ENCODE measurements around the gene STX17.

Gene STX17

GRCh38 chr9:99907208-99907532, 716 bp downstream of the STX17 start:
- no peak for DNase-seq (ENCODE audit: low read depth)

GRCh38 chr9:99911600-99911999, 5.1 kb downstream of the STX17 start:
- DNase-seq (ENCODE audit: low read depth) = no peak

- DNase-seq (ENCODE audit: low read depth) = no peak
Measured at GRCh38 chr9:99916650-99917049, 10.2 kb downstream of the STX17 start.

GRCh38 chr9:99918134-99918533, 11.7 kb downstream of the STX17 start:
- DNase-seq (ENCODE audit: low read depth) = no peak

GRCh38 chr9:99919930-99920329, 13.5 kb downstream of the STX17 start:
- DNase-seq (ENCODE audit: low read depth) = no peak

GRCh38 chr9:99921875-99922710, 15.6 kb downstream of the STX17 start:
- DNase-seq (ENCODE audit: low read depth) = no peak

GRCh38 chr9:99922711-99923030, 16.2 kb downstream of the STX17 start:
- DNase-seq (ENCODE audit: low read depth) = no peak

- DNase-seq (ENCODE audit: low read depth) = no peak
Measured at GRCh38 chr9:99925541-99925940, 19.1 kb downstream of the STX17 start.

GRCh38 chr9:99929652-99930051, 23.2 kb downstream of the STX17 start:
- no peak for DNase-seq (ENCODE audit: low read depth)

- no peak for DNase-seq (ENCODE audit: low read depth)
Measured at GRCh38 chr9:99931155-99931840, 24.8 kb downstream of the STX17 start.

- no peak for DNase-seq (ENCODE audit: low read depth)
Measured at GRCh38 chr9:99936947-99937587, 30.6 kb downstream of the STX17 start.

- DNase-seq (ENCODE audit: low read depth) = no peak
Measured at GRCh38 chr9:99947395-99947794, 40.9 kb downstream of the STX17 start.

- DNase-seq (ENCODE audit: low read depth) = no peak
Measured at GRCh38 chr9:99948482-99948881, 42.0 kb downstream of the STX17 start.

- DNase-seq (ENCODE audit: low read depth) = no peak
Measured at GRCh38 chr9:99948896-99949295, 42.4 kb downstream of the STX17 start.

GRCh38 chr9:99953861-99954507, 47.5 kb downstream of the STX17 start:
- no peak for DNase-seq (ENCODE audit: low read depth)

- DNase-seq (ENCODE audit: low read depth) = no peak
Measured at GRCh38 chr9:99954819-99955218, 48.4 kb downstream of the STX17 start.

GRCh38 chr9:99955606-99956005, 49.2 kb downstream of the STX17 start:
- no peak for DNase-seq (ENCODE audit: low read depth)

- DNase-seq (ENCODE audit: low read depth) = no peak
Measured at GRCh38 chr9:99962680-99963261, 56.3 kb downstream of the STX17 start.

- DNase-seq (ENCODE audit: low read depth) = no peak
Measured at GRCh38 chr9:99964336-99964735, 57.9 kb downstream of the STX17 start.

GRCh38 chr9:99966001-99966400, 59.5 kb downstream of the STX17 start:
- DNase-seq (ENCODE audit: low read depth) = no peak

GRCh38 chr9:99966716-99967115, 60.3 kb downstream of the STX17 start:
- DNase-seq (ENCODE audit: low read depth) = no peak

- no peak for DNase-seq (ENCODE audit: low read depth)
Measured at GRCh38 chr9:99967457-99967856, 61.0 kb downstream of the STX17 start.

- no peak for DNase-seq (ENCODE audit: low read depth)
Measured at GRCh38 chr9:99970481-99970880, 64.0 kb downstream of the STX17 start.

Data from activated T-helper 1 cell treated with Interleukin-2 at 50 U/mL for 16 hours (primary cell).